Muscle of leg (tissue), 11 donors: ENCODE data around the gene GADD45GIP1. TPM values are rescaled to one million over a fixed set of nuclear protein-coding genes. Genes with fewer than 3 reads are reported as not detected.

Source experiments
- DNase-seq: peaks from one replicate; pipeline ENCODE4 v3.0.0; 2013
- H3K27ac ChIP-seq: one replicate; pipeline ENCODE4 v1.5.1; 2013; ENCODE audit warnings: mild to moderate bottlenecking, low read length, control low read depth
- H3K27me3 ChIP-seq: one replicate; pipeline ENCODE4 v1.6.1; 2013; ENCODE audit warnings: low read length; ENCODE audit not compliant: control insufficient read depth, insufficient read depth
- H3K36me3 ChIP-seq: one replicate; pipeline ENCODE4 v1.6.1; 2013; ENCODE audit warnings: low read length; ENCODE audit not compliant: control insufficient read depth, insufficient read depth
- H3K4me1 ChIP-seq: one replicate; pipeline ENCODE4 v1.6.1; 2013; ENCODE audit warnings: low read length; ENCODE audit not compliant: control insufficient read depth, insufficient read depth
- H3K4me3 ChIP-seq: one replicate; pipeline ENCODE4 v1.5.1; 2013; ENCODE audit warnings: low read length, control low read depth
- H3K9me3 ChIP-seq: replicated peaks from 2 replicates; pipeline ENCODE4 v1.6.1; 2013; ENCODE audit warnings: low read depth, low read length; ENCODE audit not compliant: control insufficient read depth
- WGBS: methylation state at CpG from one replicate; pipeline ENCODE4 v1.1.5; 2013; ENCODE audit warnings: missing lambda C conversion rate; ENCODE audit not compliant: insufficient coverage; 5-methylcytosine and 5-hydroxymethylcytosine counted together
- polyA plus RNA-seq, 8 donors: library from polyadenylated mRNA; unstranded; fragments of 120-200 nt; gene quantifications; one replicate each; pipeline versions ENCODE4 v1.2.1 to v1.2.3, GENCODE V29; 2013; ENCODE audit warnings: inconsistent platforms in 1 of 8, low replicate concordance in 1 of 8; ENCODE audit not compliant: insufficient read length in 8 of 8, insufficient read depth in 1 of 8
- total RNA-seq: library from RNA; stranded (reverse); fragments of 120-200 nt; gene quantifications from one replicate; pipeline ENCODE4 v1.2.4, GENCODE V29; 2013

The GADD45GIP1 gene
- total and polyA plus RNA-seq, 9 donors: 24.4 to 63.6 (median 48.1) TPM

DNA sequence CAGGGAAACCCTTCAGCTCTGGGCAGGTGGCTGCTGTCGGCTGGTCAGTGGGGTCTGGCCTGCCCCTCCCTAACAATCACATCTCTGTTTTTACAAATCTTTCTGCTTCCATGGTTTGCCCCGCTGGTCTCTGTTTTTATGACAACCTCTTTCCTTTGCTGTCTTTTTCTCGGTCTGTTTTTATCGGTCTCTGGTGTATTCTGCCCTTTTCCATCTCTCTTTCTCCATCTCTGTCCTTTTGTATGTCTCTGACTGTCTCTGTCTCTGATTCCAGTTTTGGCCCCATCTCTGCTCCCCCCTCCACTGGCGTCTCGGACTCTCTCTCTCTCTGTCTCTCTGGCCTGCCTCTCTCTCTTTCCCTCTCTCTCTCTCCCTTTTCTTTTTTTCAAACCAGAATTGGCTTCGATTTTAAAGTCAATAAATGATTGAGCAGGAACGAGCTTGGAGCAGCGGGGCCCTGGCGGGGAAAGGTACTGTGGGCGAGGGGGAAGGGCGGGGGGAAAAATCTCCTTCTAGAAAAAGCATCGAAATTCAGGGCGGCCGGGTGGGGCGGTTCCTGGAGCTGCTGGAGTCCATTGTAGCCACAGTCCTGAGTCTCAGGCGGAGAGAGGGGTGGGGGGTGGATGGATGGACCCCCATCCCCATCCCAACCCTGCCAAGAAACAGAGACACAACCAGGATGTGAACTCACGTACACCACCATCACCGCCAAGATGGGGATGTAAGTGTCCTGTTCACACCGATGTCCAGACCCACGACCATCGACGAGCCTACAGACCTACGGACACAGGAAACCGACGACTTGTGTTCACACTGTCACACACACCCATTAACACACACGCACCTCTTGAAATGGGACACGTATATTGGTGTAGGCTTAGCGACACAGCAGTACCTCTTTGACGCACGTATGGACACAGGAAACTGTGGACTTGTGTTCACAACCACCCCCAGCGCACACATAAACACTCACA lies 41.2 kb upstream of the GADD45GIP1 start:
- peak overlapping the region; percentile 73 for H3K27ac ChIP-seq
- H3K4me1 ChIP-seq: peaks cover 69% of the 10 kb centered on the region
- peaks cover 4% of the 10 kb centered on the region for H3K27me3 ChIP-seq
- peak; percentile 94 for DNase-seq
- H3K9me3 ChIP-seq: no peaks in the 10 kb centered on the region
- peaks cover 25% of the 10 kb centered on the region for H3K36me3 ChIP-seq
- peak overlapping the region; percentile 88 for H3K4me3 ChIP-seq
- WGBS: 34% methylated on average over 14 of the region's 32 CpGs

DNA sequence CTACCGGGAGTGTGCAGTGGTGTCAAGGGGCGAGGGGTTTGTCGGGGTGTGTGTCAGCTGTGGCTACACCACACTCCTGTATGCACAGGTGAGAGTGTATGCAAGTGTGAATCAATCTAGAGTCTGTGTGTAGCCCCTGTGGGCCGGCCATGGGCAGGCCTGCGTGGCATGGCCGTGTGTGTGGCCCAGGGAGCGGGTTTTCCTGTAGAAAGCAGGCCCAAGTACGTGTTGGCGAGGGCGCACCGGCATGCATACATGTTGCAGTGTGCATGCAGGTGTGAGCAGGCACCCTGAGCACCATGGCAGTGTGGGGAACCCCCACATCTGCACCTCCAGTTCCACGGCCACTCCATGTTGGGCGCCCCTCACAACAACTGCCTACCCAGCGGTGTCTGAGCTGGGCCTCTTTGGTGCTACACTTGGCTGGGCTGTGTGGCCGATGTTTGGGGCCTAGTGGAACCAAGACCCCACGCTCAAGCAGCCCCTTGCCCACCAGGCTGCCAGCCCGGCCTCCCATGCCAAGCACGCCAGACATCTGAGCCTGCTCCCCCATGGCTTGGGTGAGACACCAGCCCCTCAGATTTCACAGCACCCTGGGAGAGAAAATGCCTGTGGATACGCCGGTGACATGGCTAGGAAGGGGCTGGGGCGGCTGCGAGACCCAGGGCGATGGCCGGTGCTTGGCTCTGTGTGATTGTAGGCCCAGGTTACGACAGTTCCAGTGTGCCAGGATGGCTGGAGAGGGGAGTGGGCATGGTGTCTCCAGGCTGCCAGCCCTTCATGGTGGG lies 40.4 kb upstream of the GADD45GIP1 start:
- Histone ChIP-seq H3K27ac (peak overlapping the region; percentile 83), H3K9me3 (no peaks in the 10 kb centered on the region), H3K27me3 (peaks cover 4% of the 10 kb centered on the region), H3K36me3 (peaks cover 25% of the 10 kb centered on the region), H3K4me1 (peaks cover 60% of the 10 kb centered on the region), H3K4me3 (peak overlapping the region; percentile 88)
- no peak for DNase-seq
- WGBS: 37% methylated on average over 24 of the region's 25 CpGs

DNA sequence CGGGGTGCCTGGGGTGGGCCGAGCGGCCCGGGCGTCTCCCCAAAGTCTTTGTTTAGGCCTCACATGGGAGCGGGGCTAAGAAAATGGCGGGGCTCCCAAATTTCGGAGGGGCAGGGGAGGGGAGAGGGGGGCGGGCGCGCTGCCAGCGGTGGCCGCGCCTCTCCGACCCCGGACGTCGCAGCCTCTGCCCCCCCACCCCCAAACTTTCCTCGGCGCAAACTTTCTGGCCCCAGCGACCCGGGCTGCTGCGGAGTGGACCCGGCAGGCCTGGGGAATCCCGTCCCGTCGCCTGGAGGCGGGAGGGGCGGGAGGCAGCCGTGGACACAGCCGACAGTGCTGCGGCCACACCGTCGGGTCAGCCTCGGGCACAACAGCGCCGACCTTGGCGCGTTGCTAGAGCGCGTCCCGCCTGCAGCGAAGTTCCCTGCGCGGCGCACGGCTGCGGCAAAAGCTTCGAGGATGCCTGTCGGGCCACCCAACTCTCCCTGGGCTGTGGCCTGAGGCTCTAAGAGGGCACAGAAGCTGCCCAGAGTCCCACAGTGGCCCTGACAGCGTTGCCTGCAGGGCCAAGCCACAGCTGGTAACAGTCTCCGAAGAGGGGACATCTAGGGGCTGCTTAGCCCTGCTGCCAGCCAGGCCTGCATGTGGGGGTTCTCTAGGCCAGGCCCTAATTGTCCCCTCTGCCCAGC lies 39.5 kb upstream of the GADD45GIP1 start:
- Histone ChIP-seq H3K4me3 (peak overlapping the region; percentile 88), H3K36me3 (peaks cover 24% of the 10 kb centered on the region), H3K27me3 (peaks cover 4% of the 10 kb centered on the region), H3K9me3 (no peaks in the 10 kb centered on the region), H3K4me1 (peaks cover 52% of the 10 kb centered on the region), H3K27ac (peak overlapping the region; percentile 83)
- peak; percentile 64 for DNase-seq
- WGBS: 2% methylated on average over 35 of the region's 52 CpGs

DNA sequence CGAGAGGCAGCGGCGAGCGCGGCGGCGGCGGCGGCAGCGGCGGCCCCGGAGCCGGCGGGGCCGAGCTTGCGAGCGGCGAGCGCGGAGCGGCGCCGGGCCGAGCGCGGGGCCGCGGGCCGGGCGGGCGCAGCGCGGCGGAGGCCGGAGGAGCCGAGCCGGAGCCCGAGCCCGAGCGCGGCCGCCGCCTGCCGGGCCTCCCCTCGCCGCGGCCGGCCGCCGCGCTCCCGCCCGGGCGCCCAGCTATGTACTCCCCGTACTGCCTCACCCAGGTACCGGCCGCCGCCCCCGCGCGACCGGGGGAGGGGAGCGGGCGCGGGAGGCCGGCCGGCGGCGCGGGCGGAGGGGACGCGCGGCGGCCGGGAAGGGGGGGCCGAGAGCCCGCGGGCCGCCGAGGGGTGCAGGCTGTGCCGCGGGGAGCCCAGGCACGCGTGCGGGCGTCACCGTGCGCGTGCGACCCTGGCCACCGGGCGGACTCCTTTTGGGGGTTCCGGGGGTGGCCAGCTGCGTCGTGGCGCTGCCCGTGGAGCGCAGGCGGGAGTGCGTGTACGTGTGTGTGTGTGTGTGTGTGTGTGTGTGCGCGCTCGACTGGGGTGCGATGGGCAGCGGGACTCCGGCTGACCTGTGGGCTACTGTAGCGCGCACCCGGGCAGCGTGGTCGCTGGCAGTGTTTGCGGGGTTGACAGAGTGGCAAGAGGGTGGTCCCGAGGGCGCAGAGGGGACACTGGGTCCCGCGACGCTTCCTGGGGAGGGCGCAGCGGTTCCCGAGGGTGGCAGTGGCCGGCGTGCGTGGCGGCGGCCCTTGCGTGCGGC lies 38.8 kb upstream of the GADD45GIP1 start:
- Histone ChIP-seq H3K9me3 (no peaks in the 10 kb centered on the region), H3K36me3 (peaks cover 20% of the 10 kb centered on the region), H3K27ac (peak overlapping the region; percentile 72), H3K4me1 (peaks cover 45% of the 10 kb centered on the region), H3K27me3 (peaks cover 4% of the 10 kb centered on the region), H3K4me3 (peak overlapping the region; percentile 88)
- peak; percentile 52 for DNase-seq
- WGBS: under 1% methylated on average over 126 of the region's 129 CpGs

DNA sequence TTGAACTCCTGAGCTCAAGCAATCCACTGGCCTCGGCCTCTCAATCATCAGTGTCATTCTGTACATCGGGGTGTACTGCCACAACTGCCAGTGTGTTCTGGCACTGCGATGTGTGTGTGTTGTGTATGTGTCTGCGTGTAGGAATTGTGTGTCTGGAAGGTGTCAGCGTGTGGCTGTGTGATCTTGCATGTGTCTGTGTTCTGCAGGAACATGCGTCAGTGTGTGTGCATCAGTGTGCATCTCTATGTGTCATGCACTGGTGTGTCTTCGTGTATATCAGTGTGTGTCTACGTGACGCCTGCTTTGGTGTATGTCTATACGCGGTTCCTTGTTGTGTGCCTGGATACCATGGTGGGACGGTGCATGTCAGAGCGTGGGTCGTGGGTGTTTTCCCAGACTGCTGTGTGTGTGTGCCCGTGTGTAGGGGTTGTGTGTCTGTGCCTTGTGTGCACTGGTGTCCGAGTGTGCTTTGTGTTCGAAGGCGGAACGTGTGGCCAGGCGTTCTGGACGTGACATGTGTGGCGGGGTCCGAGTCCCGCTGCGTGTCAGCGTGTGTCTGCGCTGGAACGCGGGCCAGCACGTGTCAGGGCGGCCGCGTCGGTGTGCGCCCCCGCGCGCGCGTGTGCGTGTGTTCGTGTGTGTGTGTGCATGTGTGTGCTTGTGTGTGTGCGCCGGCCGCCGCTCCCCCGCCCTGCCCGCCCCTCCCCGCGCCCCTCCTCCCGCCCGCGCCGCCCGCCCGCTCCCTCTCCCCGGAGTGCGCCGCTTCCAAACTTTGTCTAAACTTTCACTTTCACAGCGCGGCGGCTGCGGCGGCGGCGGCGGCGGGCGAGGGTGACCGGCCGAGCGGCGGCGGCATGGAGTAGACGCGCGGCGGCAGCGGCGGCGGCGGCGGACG lies 37.9 kb upstream of the GADD45GIP1 start, which contains the start of gene NFIX:
TSS of gene NFIX (plus strand) at position 775 of the 895 bp plus-strand sequence. CDS start 363 bp downstream, outside the sequence.
- Histone ChIP-seq H3K4me1 (peaks cover 37% of the 10 kb centered on the region), H3K36me3 (peaks cover 13% of the 10 kb centered on the region), H3K27ac (peak within 1 kb of the TSS; percentile 72), H3K4me3 (peak within 1 kb of the TSS; percentile 88), H3K27me3 (peaks cover 4% of the 10 kb centered on the region), H3K9me3 (no peaks in the 10 kb centered on the region)
- peak; percentile 91 for DNase-seq
- WGBS: 13% methylated on average over 58 of the region's 84 CpGs

DNA sequence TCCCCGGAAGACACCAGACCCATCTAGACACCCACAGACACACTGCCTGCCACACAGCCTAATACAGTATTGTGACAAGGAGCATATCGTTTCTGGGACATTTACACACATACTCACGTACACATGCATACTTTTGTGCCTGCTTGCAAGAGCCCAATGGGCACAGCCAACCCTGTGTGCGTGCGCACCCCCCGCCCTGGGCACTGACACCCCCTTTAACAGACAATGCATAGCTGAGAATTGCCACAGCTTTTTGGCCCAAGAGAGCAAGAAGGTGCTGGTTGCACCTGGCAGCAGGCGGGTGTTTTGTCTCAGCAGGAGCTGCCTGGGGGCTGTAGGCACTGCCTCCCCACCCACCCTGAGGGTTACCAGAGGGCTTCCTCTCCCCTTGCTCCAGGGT lies 36.5 kb upstream of the GADD45GIP1 start:
- H3K36me3 ChIP-seq: peaks cover 2% of the 10 kb centered on the region
- peaks cover 7% of the 10 kb centered on the region for H3K27me3 ChIP-seq
- no peak overlapping the region for H3K4me3 ChIP-seq
- H3K9me3 ChIP-seq: no peaks in the 10 kb centered on the region
- H3K4me1 ChIP-seq: peaks cover 23% of the 10 kb centered on the region
- 93% methylated on average over 7 of the region's 7 CpGs for WGBS
- DNase-seq: no peak
- no peak overlapping the region for H3K27ac ChIP-seq

DNA sequence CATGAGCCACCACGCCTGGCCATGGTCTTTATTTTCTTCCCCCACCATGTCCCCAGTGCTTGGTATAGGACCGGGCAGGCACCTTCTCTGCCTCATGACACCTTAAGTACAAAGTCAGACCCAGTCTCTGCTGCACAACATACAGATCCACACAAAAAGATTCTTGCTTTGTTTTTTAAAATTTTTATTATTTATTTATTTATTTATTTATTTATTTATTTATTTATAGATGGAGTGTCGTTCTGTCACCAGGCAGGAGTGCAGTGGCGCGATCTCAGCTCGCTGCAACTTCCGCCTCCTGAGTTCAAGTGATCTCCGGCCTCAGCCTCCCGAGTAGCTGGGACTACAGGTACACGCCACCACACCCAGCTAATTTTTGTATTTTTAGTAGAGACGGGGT lies 35.7 kb upstream of the GADD45GIP1 start:
- H3K4me1 ChIP-seq: peaks cover 15% of the 10 kb centered on the region
- no peak overlapping the region for H3K27ac ChIP-seq
- DNase-seq: no peak
- no peak overlapping the region for H3K4me3 ChIP-seq
- no peaks in the 10 kb centered on the region for H3K36me3 ChIP-seq
- 100% methylated on average over 1 of the region's 11 CpGs for WGBS
- peaks cover 7% of the 10 kb centered on the region for H3K27me3 ChIP-seq
- no peaks in the 10 kb centered on the region for H3K9me3 ChIP-seq

DNA sequence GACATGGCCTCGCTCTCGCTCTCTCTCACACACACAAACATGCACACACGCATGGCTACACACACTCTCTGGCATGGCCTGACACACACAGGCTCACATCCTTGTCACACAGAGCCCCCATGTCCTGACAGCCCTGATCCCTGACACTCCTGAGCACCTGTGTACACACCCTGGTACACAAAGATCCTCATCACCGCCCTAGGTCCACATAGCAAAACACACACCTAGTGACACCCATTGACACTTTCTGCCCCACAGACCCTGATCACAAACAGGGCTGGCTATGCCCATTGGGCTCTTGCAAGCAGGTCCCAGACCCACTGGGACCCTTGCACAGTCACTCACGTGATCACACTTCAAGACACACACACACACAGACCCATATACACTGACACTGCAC lies 34.3 kb upstream of the GADD45GIP1 start:
- 90% methylated on average over 2 of the region's 5 CpGs for WGBS
- Histone ChIP-seq H3K9me3 (no peaks in the 10 kb centered on the region), H3K36me3 (no peaks in the 10 kb centered on the region), H3K4me3 (no peak overlapping the region), H3K27ac (no peak overlapping the region), H3K27me3 (peaks cover 4% of the 10 kb centered on the region), H3K4me1 (peaks cover 4% of the 10 kb centered on the region)
- DNase-seq: no peak
